Lower leg skin (tissue), 3 donors: ENCODE data around the gene TANK.

Source experiments
- POLR2A ChIP-seq, 2 donors: fragments of 450-650 bp; IDR thresholded peaks; one replicate each; pipeline ENCODE4 v1.6.1; 2016 to 2017; ENCODE audit warnings: antibody characterized with exemption in 2 of 2, mild to moderate bottlenecking in 1 of 2, moderate library complexity in 1 of 2
- TF ChIP-seq, protein P1 (sequence below), 3 donors: fragments of 450-650 bp; IDR thresholded peaks; one replicate each; pipeline ENCODE4 v1.5.1; 2016; ENCODE audit warnings: antibody characterized with exemption in 3 of 3, mild to moderate bottlenecking in 3 of 3, moderate library complexity in 2 of 3

DNA sequence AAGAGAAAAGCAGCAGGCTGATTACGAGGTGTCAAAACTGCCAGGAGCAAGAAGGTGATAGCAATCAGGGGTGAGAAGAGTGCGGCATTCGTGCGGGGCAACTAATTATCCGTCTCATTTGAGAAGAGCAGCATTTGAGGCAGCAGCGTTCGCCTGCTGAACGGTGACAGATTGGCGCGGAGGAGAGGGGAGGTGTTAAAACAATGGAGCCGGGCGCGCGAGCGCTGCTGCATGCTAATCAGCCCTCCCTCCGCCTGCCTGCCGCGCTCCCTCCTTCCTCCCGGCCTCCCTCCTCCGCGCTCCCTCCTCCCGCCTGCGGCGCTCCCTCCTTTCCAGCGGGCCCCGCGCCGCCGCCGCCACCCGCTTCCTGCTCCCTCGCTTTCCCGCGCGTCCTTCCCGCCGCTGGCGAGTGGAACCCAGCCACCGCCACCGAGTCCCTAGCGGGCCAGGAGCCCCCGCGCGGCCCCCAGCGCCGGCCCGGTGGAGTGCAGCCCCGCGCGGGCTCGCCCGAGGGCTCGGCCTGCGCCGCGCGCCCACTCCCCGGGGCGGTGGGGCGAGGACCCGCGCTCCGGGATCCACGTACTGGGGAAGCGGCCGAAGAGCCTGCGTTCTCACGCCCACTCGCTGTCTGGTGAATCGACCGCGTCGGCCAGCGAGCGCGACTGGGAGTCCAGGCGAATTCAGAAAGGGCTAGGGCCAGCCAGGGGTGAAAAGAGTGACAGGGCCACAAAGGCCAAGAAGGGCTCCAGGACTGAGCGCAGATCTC, 78.5 kb downstream of the TANK start:
- TF ChIP-seq, protein P1, sequence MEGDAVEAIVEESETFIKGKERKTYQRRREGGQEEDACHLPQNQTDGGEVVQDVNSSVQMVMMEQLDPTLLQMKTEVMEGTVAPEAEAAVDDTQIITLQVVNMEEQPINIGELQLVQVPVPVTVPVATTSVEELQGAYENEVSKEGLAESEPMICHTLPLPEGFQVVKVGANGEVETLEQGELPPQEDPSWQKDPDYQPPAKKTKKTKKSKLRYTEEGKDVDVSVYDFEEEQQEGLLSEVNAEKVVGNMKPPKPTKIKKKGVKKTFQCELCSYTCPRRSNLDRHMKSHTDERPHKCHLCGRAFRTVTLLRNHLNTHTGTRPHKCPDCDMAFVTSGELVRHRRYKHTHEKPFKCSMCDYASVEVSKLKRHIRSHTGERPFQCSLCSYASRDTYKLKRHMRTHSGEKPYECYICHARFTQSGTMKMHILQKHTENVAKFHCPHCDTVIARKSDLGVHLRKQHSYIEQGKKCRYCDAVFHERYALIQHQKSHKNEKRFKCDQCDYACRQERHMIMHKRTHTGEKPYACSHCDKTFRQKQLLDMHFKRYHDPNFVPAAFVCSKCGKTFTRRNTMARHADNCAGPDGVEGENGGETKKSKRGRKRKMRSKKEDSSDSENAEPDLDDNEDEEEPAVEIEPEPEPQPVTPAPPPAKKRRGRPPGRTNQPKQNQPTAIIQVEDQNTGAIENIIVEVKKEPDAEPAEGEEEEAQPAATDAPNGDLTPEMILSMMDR (IDR thresholded peaks at IDR 0.05): no peak
- TF ChIP-seq POLR2A (IDR thresholded peaks at IDR 0.05): no peak
